ENCODE results near the gene WNT2.

The WNT2 gene

DNA sequence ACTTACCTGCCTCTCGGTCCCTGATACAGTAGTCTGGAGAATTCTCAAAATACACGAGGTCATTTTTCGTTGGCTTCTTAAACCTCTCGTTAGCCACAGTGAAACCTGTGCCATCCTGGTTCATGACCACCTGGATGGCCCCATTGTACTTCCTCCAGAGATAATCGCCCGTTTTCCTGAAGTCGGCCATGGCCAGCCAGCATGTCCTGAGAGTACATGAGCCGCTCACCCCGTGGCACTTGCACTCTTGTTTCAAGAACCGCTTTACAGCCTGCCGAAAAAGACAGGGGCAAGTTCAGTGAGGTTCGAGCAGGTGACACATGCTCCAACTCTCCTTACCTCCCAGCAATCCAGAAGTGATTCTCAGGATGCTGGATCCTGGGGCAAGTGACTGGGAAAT is 25.3 kb downstream of the WNT2 start:
- no peak for TF ChIP-seq TAF1 (IDR thresholded peaks at IDR 0.05; ENCODE audit: borderline replicate concordance, insufficient read depth, low read length)
- TF ChIP-seq POLR2AphosphoS5 (IDR thresholded peaks at IDR 0.05; ENCODE audit: low read depth, low read length) = no peak
- no peak for TF ChIP-seq FOXP2 (optimal IDR thresholded peaks at IDR 0.05; ENCODE audit: borderline replicate concordance, extremely low read depth, extremely low read length, insufficient read depth)
- no peak for TF ChIP-seq SIN3A (IDR thresholded peaks at IDR 0.05; ENCODE audit: borderline replicate concordance, insufficient read depth, low read length)
- TF ChIP-seq, protein P1, sequence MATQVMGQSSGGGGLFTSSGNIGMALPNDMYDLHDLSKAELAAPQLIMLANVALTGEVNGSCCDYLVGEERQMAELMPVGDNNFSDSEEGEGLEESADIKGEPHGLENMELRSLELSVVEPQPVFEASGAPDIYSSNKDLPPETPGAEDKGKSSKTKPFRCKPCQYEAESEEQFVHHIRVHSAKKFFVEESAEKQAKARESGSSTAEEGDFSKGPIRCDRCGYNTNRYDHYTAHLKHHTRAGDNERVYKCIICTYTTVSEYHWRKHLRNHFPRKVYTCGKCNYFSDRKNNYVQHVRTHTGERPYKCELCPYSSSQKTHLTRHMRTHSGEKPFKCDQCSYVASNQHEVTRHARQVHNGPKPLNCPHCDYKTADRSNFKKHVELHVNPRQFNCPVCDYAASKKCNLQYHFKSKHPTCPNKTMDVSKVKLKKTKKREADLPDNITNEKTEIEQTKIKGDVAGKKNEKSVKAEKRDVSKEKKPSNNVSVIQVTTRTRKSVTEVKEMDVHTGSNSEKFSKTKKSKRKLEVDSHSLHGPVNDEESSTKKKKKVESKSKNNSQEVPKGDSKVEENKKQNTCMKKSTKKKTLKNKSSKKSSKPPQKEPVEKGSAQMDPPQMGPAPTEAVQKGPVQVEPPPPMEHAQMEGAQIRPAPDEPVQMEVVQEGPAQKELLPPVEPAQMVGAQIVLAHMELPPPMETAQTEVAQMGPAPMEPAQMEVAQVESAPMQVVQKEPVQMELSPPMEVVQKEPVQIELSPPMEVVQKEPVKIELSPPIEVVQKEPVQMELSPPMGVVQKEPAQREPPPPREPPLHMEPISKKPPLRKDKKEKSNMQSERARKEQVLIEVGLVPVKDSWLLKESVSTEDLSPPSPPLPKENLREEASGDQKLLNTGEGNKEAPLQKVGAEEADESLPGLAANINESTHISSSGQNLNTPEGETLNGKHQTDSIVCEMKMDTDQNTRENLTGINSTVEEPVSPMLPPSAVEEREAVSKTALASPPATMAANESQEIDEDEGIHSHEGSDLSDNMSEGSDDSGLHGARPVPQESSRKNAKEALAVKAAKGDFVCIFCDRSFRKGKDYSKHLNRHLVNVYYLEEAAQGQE (IDR thresholded peaks at IDR 0.05; ENCODE audit: insufficient read depth in 1 of 2, low read depth in 2 of 2, low read length in 2 of 2) = no peak

DNA sequence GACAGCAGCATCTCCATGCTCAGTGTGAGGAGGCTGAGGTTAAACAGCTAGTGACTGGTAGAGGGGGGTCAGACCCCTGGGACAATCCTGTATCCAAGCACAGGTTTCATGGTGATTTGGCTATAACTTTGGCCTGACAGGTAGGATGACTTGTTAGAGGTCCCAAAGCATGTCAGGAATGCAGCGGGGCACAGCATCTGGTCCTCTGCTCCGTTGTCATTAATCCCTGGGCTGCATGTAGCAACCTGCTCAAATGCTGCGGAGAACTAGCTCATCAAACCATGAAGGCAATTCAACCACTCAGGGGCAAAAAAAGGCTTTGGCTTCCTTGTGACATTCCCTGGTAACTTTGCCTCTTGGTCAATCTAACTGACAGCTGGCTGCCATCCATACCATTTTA is 26.8 kb downstream of the WNT2 start:
- TF ChIP-seq SIN3A (IDR thresholded peaks at IDR 0.05; ENCODE audit: borderline replicate concordance, insufficient read depth, low read length) (no peak), TAF1 (IDR thresholded peaks at IDR 0.05; ENCODE audit: borderline replicate concordance, insufficient read depth, low read length) (no peak), POLR2AphosphoS5 (IDR thresholded peaks at IDR 0.05; ENCODE audit: low read depth, low read length) (no peak), FOXP2 (optimal IDR thresholded peaks at IDR 0.05; ENCODE audit: borderline replicate concordance, extremely low read depth, extremely low read length, insufficient read depth) (no peak)
- TF ChIP-seq, protein P1 (IDR thresholded peaks at IDR 0.05; ENCODE audit: insufficient read depth in 1 of 2, low read depth in 2 of 2, low read length in 2 of 2) = no peak

DNA sequence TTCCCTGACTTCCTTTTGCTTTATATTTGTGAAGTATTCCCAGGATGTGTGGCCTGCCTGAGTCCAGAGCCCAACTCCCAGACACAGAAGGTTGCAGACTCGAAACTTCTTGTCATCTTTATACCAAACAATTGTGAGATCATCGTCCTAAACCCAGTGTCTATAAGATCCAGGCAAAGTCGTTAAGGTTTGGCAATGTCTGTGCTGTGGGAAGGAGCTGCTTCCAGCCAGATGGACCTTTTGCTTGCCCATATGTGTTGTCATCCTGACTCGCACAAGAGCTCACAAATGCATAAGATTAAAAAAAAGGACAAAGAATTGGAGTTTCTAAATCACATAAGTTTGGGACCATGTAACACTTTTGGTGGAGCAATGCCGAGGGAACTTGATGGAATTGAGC is 37.0 kb downstream of the WNT2 start:
- TF ChIP-seq POLR2AphosphoS5 (IDR thresholded peaks at IDR 0.05; ENCODE audit: low read depth, low read length) (no peak), FOXP2 (optimal IDR thresholded peaks at IDR 0.05; ENCODE audit: borderline replicate concordance, extremely low read depth, extremely low read length, insufficient read depth) (no peak), TAF1 (IDR thresholded peaks at IDR 0.05; ENCODE audit: borderline replicate concordance, insufficient read depth, low read length) (no peak)
- TF ChIP-seq, protein P1 (IDR thresholded peaks at IDR 0.05; ENCODE audit: insufficient read depth in 1 of 2, low read depth in 2 of 2, low read length in 2 of 2) = no peak

DNA sequence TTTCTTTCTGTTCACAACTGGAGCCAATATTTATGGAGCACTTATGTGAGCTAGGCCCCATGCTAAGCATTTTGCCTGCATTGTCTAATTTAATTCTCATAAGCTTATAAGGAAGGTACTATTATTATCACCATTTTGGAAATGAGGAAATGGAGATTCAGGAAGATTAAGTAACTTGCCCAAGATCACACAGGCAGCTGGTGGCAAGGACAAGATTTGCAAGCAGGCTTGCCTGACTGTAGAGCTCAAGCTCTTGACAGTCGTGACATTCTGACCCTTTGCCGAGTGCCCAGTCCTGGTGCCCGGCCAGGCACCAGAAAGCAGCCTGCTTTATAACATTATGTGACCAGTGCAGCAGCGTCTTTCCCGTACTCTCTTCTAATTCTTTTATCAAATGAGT is 38.2 kb downstream of the WNT2 start:
- TF ChIP-seq SIN3A (IDR thresholded peaks at IDR 0.05; ENCODE audit: borderline replicate concordance, insufficient read depth, low read length) (no peak), POLR2AphosphoS5 (IDR thresholded peaks at IDR 0.05; ENCODE audit: low read depth, low read length) (no peak), FOXP2 (optimal IDR thresholded peaks at IDR 0.05; ENCODE audit: borderline replicate concordance, extremely low read depth, extremely low read length, insufficient read depth) (no peak), TAF1 (IDR thresholded peaks at IDR 0.05; ENCODE audit: borderline replicate concordance, insufficient read depth, low read length) (no peak)
- TF ChIP-seq, protein P1 (IDR thresholded peaks at IDR 0.05; ENCODE audit: insufficient read depth in 1 of 2, low read depth in 2 of 2, low read length in 2 of 2) = no peak

DNA sequence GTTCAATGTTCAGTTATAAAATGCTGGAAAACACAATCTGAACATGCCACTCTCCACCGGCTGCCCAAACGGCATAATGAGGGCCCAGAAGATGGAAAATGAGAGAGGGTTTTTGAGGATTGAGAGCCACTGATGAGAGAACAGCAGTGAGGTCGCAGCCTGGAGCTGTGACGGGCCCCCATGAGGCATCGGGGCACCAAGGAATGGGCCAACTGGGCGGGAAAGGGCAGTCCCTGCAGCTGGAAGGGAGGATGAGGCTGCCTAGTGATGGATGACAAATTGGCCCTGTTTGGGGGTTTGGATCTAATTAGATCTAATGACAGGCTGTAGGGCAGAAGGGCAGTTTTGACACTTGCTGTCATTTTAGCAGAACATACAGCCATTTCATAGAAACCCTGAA is 39.1 kb downstream of the WNT2 start:
- TF ChIP-seq POLR2AphosphoS5 (IDR thresholded peaks at IDR 0.05; ENCODE audit: low read depth, low read length) = no peak
- no peak for TF ChIP-seq TAF1 (IDR thresholded peaks at IDR 0.05; ENCODE audit: borderline replicate concordance, insufficient read depth, low read length)
- TF ChIP-seq, protein P1 (IDR thresholded peaks at IDR 0.05; ENCODE audit: insufficient read depth in 1 of 2, low read depth in 2 of 2, low read length in 2 of 2) = no peak
- TF ChIP-seq SIN3A (IDR thresholded peaks at IDR 0.05; ENCODE audit: borderline replicate concordance, insufficient read depth, low read length) = no peak
- TF ChIP-seq FOXP2 (optimal IDR thresholded peaks at IDR 0.05; ENCODE audit: borderline replicate concordance, extremely low read depth, extremely low read length, insufficient read depth) = no peak

Data from PFSK-1 (cell line).